SHP77 (cell line): Measurements from ENCODE around the gene SND1.

ENCODE experiments used
- DNase-seq, 2 experiments: peaks; one replicate each; lab custom pipeline; 2025; lab: John Stamatoyannopoulos, UW

SND1 gene

DNA sequence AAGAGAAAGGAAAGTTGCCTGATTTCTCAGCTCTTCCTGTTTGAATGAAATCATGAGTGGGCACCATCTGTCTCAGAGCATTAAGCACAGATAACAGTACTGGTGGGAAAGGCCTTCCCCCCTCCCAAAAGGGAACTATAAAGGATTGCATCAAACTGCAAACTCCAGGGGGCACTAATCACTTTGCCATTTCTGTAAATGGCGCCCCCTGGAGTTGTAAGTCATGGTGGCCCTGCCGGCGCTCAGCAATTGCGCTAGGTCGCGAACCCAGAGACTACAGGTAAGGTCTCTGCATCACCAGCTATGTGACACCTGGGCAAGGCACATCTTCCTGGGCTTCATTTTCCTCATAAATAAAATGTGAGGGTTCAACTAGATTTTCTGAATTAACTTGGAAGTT is 368.2 kb downstream of the SND1 start:
- DNase-seq: no peak

DNA sequence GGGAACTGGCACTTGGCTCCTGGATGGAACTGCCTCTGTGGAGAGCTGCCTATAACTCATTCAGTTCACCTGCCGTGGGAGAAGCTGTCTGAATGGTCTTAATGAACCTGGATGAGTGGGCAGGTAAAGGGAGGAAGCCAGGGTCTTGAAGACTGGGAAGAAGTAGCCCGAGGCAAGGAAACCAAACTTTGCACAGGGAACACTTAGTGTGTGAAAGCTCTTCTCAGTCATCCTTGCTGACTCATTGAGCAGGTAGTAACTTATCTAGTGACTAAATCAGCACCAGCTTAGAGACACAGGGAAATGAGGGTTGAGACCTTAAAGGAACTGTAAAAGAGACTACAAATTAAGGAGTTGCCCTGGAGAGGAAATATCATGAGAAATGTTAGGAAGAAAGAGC is 369.4 kb downstream of the SND1 start:
- DNase-seq: no peak

- DNase-seq: no peak
These were observed 370.9 kb downstream of the SND1 start for GRCh38 chr7:128022631-128023532.

DNA sequence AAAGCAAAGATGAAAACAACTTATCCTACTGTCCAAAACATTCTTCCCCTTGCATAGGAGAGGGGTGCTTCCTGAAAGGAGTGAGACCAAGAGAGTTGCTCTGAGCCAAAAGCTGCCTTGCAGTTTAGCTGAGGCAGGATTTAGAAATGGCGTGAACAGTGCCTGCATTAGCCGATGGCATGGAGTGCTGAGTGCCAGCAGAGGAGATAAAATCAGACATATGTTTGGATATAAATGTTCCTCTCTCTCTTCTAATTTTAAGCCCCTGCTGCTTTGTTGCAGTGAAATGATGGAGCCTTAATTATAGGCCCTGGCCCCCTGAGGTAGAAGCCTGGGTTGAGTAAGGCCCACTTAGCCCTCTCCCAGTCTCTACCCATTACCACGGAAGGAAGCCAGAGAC is 372.2 kb downstream of the SND1 start:
- DNase-seq: no peak

GRCh38 chr7:128025380-128025779 is 373.4 kb downstream of the SND1 start:
- DNase-seq: no peak

DNA sequence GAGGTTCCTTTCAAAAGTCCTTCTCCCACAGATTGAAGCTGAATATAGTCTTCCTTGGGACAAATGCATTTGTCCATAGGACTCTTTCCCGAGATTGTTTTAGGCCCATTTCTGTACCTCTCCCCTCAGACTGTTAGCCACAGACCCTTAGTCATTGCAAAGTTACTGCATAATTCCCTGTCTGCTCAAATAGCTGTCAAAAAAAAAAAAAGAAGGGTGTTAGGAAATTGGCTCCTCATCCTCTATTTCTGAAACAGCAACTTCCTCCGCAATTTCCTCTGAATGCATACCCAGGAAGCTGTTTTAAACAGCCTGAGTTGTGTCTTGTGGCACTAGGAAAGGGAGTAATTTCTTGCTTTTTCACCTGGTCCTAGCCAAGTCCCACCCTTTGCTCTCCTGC is 373.8 kb downstream of the SND1 start:
- no peak for DNase-seq

- DNase-seq: no peak
These were observed 374.6 kb downstream of the SND1 start for GRCh38 chr7:128026551-128026950.

- no peak for DNase-seq
These were observed 375.5 kb downstream of the SND1 start for GRCh38 chr7:128027485-128027980.

GRCh38 chr7:128029405-128029995 is 377.5 kb downstream of the SND1 start:
- DNase-seq: no peak

DNA sequence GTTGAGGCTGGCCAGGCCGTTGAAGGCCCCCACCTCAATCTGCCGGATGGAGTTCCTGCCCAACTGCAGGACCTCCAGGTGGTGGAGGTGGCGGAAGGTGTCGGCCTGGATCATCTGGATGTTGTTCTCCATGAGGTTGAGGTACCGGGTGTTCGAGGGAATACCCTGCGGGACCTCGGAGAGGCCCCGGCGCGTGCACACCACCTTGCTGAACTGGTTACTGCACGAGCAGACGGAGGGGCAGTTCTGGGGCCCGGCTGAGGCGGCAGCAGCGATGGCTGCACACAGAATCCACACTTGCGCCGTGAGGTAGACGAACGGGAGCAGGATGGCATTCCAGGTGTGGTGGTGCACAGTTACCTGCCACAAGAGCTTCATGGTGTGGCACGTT is 378.3 kb downstream of the SND1 start:
- no peak for DNase-seq

DNA sequence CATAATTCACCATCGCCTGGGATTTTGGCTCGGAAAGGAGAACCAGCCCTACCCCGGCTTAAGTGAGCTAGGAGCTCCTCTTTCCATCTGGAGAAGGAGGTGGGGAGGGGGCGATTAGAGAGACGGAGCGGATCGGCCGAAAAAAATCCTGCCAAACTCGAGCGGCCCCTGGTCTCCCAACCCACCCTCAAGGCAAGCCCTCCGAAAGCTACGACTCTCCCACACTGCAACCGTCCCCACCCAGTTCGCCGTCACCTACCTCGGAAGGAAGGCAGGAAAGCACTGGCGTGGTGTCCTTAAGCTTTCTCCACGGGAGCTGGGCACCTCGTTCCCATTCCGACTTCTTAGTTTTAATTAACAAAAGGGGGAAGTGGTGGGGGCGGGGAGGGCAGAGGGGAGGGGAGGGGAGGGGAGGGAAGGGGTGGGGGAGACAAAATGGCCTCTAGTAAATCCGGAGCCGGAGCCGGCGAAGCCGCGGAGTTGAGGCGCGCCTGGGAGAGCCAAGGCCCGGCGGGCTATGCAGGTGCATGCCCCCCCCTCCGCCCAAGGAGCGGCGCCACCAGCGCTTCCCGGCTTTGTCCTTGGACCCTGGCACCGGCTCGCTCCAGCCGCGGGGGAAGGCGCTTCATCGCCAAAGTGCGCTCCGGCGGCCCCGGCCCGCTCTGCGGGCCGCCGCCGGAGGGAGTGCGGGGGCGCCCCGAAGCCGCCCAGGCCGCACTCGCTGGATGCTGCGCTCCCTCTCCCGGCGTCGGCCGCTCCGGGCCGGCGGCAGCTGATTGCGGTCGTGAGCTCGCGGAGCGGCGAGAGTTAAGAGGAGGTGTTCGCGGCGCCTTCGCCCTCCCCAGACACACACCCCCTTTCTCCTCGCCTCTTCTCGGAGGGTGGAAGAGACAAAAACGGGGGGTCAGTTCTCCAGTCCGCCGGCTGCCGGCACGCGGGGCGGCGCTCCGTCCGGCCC is 378.9 kb downstream of the SND1 start, which contains the start of gene LRRC4:
TSS of gene LRRC4 (minus strand) at position 784 of the 958 bp plus-strand sequence. CDS start 797 bp downstream, outside the sequence.
- DNase-seq: no peak

DNA sequence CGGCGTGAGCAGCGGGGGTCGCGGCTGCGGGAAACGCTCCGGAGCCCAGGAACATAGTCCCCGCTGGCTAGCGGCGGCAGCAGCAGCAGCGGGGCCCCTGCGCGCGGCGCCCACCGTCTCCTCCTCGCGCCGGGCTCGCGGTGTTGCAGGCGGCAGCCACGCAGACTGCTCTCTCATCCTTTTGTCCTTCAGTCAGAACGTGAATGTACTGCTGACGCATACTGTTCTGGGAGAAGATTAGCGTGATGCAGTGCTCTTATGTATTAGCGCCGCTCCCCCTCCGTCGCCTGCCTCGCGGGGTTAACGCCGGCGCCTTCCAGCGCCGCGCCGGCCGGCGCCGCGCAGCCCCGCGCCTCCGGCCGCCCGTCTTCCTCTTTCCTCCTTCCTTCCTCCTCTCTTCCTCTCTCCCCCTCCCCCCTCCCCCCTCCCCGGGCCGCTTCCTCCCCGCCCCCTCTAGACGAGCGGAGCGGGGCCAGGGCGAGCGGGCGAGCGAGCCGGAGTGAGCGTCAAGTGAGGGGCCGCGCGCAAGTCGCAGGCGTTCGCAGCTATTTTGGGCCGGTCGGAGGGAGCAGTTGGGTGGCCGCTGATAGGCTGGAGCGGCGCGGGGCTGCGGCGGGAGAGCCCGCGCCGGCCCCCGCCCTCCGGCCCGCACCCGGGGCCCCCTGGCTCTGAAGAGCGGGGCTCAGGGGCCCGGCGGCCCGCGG is 380.1 kb downstream of the SND1 start:
- DNase-seq: no peak

- no peak for DNase-seq
These were observed 380.7 kb downstream of the SND1 start for GRCh38 chr7:128032605-128033235.

DNA sequence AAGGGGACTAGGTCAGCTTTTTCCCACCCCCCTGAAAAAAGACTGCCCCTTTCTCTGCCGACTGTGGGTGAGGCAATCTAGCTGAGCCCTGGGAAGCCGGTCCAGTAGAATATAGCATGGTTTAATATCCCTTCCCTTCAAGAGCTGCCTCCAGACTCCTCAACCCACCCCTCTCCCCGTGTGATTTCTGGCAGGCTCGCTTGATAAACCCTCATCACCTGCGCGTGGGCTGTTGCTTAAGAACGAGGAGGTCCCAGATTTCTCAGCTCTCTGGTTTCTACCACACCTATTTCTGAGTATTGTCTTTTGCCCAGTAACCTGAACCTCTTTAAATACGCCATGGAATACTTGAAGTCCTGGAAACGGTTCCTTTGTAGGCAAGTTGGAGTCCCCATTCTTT is 381.3 kb downstream of the SND1 start:
- DNase-seq: no peak

DNA sequence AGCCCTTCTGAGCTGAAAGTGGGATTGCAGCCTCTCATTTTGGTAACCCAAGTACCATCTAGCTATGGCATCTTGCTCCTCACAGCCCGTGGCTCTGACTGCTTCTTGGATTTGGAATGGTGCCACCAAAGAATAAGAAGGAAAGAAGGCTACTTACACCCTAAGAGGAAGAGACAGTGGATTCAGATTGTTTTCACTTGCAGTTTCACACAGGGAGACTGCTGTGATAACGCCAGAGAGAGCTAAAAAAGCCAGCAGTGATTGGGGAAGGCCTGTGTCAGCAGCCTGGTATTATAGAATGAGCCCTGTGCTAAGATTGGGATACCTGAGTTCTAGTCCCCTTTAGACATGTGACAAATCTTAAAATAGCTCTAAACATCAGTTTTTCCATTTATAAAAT is 382.8 kb downstream of the SND1 start:
- DNase-seq: no peak

- DNase-seq: peak; percentile 9 to 21
These were observed 383.7 kb downstream of the SND1 start for GRCh38 chr7:128035712-128036111.

DNA sequence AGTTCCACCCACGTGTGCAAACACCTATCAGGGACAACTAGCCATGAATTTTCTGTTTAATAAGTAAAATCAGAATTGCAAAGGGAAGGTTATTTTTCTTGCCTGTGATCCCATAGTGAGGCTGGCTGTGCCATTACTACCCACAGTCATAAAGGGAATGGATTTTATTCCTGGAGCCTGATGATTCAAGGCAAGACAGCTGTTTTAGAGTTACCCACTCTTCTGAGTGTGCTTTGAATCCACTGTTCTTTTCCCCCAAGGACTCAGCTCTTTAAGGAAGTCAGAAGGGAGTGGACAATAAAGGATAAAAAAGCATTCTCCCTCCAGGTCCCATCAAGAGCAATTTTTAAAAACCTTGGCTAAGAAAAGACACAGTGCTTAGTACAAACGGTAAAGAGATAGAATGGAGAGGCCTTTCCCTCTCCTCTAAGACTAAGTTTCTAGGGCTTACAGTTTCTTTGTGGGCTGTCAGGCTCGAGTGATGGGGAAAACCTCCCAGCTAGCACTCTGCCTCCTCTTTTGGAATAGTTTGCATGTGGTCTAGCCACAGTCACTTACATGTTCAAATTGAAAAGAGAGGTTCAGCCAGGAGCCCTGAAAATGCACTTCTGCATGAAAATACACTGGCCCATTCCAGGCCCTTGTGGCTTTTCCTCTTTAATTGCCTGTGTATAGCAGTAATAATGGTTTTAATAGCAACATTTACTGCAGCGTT is 384.4 kb downstream of the SND1 start:
- DNase-seq: no peak

GRCh38 chr7:128037081-128037480 is 385.1 kb downstream of the SND1 start:
- no peak for DNase-seq

DNA sequence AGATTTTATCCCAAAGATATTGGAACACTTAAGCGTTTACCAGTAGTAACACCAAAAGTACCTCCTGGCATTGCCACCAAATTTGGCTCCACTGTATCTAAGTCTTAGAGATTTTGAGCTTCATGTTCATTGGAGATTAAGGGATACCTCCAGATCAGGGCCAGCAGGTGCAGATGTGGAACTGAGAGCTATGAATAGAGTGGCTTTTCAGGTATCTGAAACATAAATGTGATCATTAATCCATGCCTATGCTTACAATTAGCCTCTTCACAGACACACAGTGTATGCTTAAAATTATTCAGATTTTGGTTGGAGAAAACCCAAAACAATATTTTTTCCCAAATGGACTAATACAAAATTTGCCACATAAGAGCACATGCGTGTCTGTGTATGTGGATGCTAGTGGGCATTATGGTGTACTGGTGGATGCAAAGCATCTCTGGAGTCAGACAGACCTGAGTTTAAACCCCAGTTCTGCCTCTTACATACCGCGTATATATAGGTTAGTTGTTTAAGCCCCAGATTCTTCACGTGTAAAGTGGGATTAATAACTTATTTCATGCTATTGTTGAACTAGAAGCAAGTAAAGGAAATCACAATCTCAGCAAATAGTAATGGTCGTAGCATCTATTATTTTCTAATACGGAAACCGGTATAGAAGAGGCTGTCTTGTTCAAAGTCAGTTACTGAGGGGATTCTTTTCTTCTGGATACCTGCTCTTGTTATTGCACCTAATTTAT is 386.1 kb downstream of the SND1 start:
- no peak for DNase-seq

- no peak for DNase-seq
These were observed 387.6 kb downstream of the SND1 start for GRCh38 chr7:128039544-128039953.
